LNCAP (cell line): Measurements from ENCODE around the gene ZIM2.

ENCODE experiments used
- TF ChIP-seq, protein P1 (sequence below): fragments of 450-650 bp; IDR thresholded peaks from 2 replicates; pipeline ENCODE4 v1.5.1; 2017; ENCODE audit warnings: mild to moderate bottlenecking

The ZIM2 gene

DNA sequence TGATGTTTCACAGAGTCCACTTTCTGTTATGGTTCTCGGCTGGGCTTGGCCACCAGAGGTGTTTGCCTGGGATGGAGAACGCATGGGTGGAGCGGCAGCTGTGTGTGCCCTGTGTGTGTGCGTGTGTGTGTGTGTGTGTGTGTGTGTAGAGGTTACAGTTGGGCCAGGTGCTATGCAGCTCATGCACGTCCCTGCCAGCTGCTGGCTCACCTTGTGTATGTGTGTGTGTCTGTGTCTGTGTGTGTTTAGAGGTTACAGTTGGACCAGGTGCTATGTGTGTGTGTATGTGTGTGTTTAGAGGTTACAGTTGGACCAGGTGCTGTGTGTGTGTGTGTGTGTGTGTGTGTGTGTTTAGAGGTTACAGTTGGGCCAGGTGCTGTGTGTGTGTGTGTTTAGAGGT lies 33.0 kb upstream of the ZIM2 start:
- TF ChIP-seq, protein P1, sequence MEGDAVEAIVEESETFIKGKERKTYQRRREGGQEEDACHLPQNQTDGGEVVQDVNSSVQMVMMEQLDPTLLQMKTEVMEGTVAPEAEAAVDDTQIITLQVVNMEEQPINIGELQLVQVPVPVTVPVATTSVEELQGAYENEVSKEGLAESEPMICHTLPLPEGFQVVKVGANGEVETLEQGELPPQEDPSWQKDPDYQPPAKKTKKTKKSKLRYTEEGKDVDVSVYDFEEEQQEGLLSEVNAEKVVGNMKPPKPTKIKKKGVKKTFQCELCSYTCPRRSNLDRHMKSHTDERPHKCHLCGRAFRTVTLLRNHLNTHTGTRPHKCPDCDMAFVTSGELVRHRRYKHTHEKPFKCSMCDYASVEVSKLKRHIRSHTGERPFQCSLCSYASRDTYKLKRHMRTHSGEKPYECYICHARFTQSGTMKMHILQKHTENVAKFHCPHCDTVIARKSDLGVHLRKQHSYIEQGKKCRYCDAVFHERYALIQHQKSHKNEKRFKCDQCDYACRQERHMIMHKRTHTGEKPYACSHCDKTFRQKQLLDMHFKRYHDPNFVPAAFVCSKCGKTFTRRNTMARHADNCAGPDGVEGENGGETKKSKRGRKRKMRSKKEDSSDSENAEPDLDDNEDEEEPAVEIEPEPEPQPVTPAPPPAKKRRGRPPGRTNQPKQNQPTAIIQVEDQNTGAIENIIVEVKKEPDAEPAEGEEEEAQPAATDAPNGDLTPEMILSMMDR, result no peak

DNA sequence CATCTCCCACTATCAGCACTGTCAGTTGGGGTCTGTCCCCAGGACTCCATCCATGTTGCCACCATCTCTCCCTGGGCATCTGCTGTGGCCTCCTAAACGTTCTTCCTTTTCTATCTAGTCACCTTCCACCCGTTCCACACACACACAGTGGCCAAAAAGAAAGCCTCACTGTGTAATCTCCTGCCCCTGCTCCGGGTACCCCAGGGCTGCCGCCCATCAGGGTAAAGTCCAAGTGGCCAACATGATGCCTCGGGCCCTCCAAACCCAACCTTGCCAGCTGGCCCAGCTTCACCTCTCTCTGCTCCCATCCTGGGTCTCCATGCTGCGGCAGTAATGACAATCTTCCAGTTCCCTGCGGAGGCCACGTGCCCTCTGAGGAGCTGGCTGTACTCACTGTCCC lies 29.4 kb upstream of the ZIM2 start:
- TF ChIP-seq, protein P1, result no peak

DNA sequence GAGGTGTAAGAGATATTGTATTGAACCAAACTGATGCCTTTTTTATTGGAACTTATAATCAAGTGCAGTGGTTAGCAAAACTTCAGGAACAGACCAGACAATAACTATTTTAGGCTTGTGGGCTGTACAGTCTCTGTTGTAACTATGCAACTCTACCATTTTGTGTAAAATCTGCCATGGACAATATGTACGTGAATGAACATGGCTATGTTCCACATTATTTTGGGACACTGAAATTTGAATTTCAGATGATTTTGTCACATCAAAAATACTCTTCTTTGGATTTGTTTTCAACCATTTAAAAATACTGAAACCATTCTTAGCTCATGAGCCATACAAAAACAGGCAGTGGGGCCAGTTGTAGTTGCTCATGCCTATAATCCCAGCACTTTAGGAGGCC lies 27.9 kb upstream of the ZIM2 start:
- TF ChIP-seq, protein P1, result no peak

DNA sequence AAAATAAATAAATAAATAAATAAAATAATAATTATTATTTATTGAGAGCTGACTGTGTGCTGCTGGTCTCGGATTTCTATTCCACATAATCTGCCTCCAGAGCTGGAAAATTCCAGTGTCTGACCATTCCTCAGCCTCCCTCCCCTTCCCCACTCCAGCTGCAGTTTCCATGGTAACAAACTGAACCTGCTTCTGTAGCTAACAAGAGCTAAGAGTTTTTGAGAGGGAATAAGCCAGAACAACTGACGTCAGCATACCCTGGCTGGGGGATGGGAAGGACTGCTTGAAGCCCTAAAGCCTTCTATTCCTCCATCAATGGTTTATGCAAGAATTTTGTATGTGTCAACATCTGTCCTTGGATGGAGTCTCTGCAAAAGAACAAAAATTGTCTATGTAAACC lies 26.0 kb upstream of the ZIM2 start:
- TF ChIP-seq, protein P1, result no peak

DNA sequence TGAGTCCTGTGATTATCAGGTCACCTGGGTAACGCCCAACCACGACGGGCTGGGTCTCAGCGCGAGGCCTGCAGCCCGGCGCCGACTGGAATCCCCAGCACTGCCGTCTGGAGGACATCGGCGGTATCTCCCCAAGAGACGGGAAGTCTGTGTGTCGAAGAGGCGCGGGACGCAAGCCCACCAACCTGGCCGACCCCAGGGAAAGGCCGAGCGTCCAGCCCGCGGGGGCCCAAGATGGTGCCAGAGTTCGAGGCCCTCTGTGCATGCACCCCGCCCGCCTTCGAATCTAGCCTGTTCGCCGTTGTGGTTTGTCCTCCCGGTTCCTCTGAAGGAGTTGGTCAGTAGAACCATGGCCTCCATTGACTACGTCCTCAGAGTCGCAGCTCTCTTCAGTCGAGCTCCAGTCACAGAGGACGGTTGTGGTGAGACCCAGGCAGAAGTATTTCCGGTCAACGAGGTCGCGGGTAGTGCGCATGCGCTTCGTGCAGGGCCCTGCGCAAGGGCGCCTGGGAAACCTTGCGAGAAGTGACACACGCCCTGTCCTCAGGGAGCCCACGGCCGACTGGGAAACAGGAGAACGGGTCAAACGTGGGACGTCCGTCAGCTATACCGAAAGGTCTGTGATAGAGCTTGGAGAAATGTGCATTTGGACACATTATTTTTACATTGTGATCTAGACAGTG lies 24.1 kb upstream of the ZIM2 start:
- TF ChIP-seq, protein P1, result no peak

DNA sequence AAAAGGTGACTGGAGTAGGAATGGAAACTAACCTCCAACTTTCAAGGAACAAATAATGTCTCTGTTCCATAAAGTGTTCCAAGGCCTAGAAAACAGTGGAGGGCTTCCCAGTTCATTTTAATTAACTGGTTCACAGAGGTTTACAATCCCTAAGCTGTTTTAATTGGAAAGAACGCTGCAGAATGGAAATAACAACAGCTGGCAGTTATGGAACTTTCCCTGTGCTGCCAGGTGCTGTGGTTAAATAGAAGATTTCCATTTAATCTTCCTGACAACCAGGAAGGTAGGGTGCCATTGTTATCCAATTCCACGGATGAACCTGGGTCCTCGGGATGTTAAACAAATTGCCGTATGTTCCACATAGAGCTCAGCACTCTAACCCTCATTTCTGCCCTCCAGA lies 22.2 kb upstream of the ZIM2 start:
- TF ChIP-seq, protein P1, result no peak

DNA sequence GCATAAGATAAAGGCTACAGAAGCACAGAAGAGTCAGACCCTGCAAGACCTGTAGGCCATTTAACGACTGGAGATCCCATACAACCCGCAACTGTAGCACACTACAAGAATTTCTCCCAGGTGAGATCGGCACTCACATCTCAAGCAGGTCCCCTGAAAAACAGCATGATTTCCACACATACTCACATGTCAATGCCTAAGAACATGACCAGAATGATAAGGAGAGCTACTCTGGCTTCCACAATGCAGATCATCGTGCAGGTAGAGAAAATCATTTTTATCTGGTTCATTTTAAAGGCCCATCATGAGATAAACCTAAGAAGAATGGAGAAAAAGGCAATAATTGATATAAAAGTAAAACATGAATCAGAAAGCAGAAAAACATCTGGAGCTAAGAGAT lies 17.5 kb upstream of the ZIM2 start:
- TF ChIP-seq, protein P1, result no peak

DNA sequence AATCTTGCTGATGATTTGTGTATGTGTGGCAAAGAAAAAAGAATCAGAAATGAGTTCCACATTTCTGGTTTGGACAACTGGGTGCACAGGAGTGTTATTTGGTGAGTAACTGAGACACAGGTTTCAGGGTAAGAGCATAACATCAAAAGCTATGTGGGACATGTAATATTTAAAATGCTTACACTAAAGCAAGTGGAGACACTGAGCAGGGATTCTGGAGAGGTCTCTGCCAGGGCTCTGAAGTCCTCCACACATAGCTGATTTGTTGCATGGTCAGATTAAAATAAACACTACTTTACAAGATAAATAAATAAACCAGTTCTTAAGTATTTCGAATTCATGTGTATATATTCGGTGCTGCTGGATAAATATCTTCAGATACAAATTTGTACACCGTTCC lies 16.3 kb upstream of the ZIM2 start:
- TF ChIP-seq, protein P1, result no peak
